GM21737 (cell line): ENCODE results near the gene TIMM10B.
"Not testable (repeated sequence)": the region's sequence is repeated elsewhere in the genome, so short reads cannot be mapped to it uniquely, and the experiment has no call there.

Experiments used
- ATAC-seq: cut with Tn5 transposase; IDR thresholded peaks from one replicate; pipeline ENCODE4 v1.9.1; 2021; ENCODE audit warnings: mild to moderate bottlenecking, moderate library complexity; ENCODE audit not compliant: unreplicated experiment

TIMM10B gene

DNA sequence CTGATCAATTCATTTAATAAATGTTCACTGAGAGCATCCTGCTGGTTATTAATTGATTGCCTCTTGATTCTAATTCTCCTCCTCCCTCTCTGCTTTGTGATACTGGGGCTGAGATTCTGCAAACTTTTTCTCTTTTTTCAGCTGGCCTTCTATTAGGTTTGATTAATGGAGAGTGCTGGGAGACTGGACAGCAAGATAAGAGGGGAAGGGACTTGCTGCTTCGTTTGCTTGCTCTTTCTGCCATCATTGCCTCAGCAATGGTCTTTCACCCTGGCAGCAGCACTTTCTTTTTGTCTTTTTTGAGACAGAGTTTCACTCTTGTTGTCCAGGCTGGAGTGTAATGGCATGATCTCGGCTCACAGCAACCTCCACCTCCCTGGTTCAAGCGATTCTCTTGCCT, 22.9 kb downstream of the TIMM10B start:
- no peak for ATAC-seq

- no peak for ATAC-seq
Observed at GRCh38 chr11:6505577-6506240, 24.4 kb downstream of the TIMM10B start.

DNA sequence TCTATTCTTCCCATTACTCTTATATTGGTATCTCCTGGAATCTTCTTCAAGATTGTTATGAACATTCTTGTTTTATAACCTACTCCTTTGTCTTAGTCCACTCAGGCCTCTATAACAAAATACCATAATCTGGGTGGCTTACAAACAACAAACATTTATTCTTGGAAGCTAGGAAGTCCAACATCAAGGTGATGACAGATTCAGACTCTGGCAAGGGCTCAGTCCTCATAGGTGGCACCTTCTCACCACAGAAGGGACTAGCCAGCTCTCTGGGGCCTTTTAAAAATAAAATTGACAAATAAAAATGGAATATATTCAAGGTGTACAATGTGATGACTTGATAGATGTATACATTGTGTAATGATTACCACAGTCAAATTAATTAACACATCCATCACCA, 35.6 kb downstream of the TIMM10B start:
- no peak for ATAC-seq

DNA sequence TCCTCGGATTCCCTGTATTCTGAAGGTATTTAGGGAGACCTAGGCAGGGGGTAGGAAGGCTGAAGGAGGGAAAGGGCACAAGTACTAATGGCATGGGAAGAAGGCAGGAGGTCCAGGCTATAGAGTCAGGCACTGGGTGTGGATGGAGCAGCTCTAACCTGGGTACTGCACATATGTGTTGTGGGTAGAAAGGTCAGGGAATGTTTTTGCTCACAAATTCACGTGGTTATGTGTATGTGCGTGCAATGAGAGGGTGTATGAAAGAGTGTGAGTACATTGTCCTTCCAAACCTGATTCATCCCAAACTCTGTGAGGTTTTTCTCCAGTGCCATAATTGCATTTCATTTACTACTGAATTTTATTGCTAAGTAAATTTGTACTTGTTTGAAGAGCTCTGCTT, 39.0 kb downstream of the TIMM10B start:
- no peak for ATAC-seq

DNA sequence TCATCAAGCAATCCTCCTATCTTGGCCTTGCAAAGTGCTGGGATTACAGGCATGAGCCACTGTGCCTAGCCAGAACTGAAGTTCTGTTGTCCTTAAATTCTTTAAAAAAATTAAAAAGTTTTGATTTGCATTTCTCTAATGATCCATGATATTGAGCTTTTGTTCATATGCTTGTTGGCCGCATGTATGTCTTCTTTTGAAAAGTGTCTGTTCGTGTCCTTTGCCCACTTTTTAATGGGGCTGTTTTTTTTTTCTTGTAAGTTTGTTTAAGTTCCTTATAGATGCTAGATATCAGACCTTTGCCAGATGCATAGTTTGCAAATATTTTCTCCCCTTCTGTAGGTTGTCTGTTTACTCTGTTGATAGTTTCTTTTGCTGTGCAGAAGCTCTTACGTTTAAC, 40.6 kb downstream of the TIMM10B start:
- not testable (repeated sequence) for ATAC-seq

- ATAC-seq, result no peak
Observed at GRCh38 chr11:6523253-6523652, 42.0 kb downstream of the TIMM10B start.

DNA sequence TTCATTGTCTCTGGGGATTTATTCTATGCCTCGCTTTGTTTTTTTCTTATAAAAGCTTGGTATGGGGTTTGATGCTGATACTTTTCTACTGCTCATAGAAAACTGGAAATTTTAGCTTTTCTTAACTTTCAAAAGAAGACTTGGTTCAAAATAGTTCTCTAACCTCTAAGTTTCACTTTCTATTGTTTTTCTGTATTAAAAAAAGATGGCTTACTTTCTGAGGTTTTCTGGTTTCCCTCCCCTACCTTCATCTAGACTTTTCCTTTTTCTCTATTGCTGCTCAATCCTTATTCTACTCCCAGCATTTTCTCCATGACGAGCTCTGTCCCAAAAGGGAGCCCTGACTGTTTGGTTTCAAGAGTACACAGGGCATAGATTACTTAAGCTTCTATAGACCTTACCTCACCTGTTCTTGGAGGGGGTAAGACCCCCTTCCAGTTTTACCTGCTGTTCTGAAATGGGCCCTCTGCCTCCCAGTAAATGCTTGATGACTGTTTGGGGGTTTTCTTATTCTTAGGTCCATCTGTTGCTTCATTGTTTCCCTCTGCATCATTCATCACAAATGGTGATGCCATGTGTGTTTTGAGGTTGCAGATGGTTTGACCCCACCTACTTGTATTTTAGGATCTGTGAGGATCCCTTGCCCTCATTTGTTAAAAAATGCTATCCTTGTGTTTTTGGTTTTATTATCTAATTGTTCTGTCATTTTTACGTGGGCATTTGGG, 45.3 kb downstream of the TIMM10B start:
- ATAC-seq, result no peak

DNA sequence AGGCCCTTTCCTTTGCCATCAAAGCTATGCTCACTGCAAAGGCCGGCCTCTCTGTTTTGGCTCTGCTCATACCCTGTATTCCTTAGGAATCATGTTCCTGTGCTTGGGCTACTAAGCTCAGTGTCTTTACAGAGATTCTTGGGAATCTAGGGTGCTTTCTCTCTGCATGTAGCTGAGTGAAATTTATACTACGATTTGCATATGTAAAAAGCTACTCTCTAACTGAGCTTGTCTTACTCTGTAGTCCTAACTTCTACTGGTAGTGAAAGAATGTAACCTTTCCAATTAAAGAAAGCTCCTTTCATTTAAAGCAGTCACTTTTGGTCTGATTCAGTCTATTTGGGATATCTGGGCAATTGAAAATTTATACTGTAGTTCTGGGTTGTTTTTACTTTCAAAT, 48.0 kb downstream of the TIMM10B start:
- ATAC-seq, result no peak

DNA sequence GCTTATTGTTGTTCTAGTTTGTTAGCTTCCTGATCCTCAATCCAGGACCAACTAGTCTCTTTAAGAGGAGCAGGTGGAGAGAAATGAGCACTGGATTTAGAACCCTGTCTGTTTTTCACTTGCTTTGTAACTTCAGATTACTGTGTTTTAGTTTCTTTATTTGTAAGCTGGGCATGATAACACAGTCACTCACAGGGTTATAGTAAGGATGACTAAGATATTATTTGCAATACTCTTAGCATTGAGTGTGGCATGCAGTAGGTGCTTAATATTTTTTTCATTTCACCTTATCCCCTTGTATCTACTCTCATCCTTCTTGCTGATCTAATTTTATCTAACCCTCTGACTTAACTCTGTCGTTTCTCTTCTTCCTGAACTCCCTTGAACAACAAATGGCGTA, 49.5 kb downstream of the TIMM10B start:
- no peak for ATAC-seq

- ATAC-seq, result no peak
Observed at GRCh38 chr11:6531267-6531752, 50.0 kb downstream of the TIMM10B start.
